PC-3 (cell line): ENCODE measurements around the gene SLC25A28.

ENCODE experiments used
- EZH2 ChIP-seq: fragments of 300-600 bp; sonication (generic); IDR thresholded peaks from one replicate; pipeline ENCODE4 v1.6.1; 2017; ENCODE audit warnings: antibody characterized with exemption, mild to moderate bottlenecking, low read length; ENCODE audit not compliant: unreplicated experiment
- TF ChIP-seq, protein P1 (sequence below): fragments of 300-600 bp; sonication (generic); conservative IDR thresholded peaks from 2 replicates; pipeline ENCODE4 v1.5.1; 2017; ENCODE audit warnings: antibody characterized with exemption, low read depth, mild to moderate bottlenecking, low read length

DNA sequence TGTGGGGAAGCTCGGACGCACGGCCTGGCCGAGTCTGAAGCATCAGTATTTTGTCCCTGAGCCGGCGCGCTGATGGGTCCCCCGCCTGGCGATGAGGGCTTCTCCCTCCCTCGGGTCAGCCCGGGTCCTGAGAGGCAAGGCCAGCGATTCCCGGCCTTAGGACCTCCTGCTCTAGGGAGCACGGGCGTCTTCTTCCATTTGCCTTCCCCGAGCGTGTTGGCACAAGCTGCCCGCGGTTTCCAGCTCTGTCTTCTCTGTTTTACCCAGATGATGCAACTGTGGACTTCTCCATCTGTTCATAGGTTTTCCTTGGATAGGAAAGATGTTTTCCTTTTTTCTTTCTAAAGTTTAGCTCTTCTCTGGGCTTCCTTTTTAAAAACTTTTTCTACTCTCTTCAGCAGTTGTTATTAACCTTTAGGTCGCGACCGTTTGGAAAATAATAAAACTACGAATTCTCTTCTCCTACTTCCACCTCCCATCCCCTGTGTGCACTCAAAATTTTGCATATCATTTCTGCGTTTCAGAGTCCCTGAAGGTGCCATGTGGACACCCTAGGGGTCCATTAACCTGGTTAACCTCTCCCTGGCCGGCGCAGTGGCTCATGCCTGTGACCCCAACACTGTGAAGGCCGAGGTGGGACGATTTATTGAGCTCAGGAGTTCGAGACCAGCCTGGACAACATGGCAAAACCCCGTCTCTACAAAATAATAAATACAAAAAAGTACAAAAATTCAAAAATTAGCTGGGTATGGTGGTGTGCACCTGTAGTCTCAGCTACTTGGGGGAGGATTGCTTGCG is 1.4 kb upstream of the SLC25A28 start:
- TF ChIP-seq, protein P1, sequence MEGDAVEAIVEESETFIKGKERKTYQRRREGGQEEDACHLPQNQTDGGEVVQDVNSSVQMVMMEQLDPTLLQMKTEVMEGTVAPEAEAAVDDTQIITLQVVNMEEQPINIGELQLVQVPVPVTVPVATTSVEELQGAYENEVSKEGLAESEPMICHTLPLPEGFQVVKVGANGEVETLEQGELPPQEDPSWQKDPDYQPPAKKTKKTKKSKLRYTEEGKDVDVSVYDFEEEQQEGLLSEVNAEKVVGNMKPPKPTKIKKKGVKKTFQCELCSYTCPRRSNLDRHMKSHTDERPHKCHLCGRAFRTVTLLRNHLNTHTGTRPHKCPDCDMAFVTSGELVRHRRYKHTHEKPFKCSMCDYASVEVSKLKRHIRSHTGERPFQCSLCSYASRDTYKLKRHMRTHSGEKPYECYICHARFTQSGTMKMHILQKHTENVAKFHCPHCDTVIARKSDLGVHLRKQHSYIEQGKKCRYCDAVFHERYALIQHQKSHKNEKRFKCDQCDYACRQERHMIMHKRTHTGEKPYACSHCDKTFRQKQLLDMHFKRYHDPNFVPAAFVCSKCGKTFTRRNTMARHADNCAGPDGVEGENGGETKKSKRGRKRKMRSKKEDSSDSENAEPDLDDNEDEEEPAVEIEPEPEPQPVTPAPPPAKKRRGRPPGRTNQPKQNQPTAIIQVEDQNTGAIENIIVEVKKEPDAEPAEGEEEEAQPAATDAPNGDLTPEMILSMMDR = no peak
- TF ChIP-seq EZH2 = no peak
